Activated CD4-positive, alpha-beta T cell treated with anti-CD3 and anti-CD28 coated beads, Interleukin-2, amount 50 U/mL, for 4 hours (primary cell): ENCODE measurements around the gene SEC22A.

Experiments
- DNase-seq, 2 experiments: peaks; one replicate each; pipeline ENCODE4 v3.0.0-alpha.2; 2020

SEC22A gene

GRCh38 chr3:123290107-123290930, 88.6 kb downstream of the SEC22A start:
- DNase-seq, result no peak

DNA sequence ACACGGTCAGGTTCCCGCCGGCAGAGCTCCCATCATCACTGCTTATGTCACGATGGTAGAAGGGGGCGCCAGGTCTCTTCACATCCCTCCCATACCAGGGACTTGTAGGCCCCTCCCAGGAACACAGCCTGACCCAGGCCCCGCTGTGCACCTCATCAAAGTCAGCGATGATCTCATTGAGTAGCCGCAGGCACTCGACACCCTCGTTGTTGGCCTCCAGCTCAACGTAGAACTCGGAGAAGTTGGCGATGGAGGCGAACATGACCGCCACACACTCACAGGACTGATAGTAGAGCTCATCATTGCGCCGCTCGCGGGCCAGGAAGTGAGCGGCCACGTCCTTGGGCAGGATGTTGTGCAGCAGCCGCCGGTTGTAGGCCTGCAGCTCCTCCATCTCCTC, 89.2 kb downstream of the SEC22A start:
- no peak for DNase-seq

DNA sequence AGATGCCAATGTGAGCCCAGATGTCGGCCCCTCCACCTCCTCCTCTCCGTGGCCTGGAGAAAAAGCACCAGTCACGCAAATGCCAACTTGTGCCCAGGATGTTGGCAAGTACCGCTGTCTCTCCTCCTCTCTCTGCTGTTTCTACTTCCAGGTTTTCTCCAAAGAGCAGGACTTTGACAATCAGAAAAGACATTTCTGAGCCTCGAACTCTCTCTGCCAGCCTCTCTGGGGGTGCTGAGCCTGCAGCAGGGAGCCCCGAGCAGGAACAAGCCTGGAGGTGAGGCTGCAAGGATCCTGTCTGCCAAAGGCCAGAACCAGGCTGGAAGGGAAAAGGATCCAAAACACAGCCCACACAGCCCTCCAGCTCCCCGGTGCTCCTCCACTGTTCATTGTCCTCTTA, 89.7 kb downstream of the SEC22A start:
- DNase-seq, result no peak

DNA sequence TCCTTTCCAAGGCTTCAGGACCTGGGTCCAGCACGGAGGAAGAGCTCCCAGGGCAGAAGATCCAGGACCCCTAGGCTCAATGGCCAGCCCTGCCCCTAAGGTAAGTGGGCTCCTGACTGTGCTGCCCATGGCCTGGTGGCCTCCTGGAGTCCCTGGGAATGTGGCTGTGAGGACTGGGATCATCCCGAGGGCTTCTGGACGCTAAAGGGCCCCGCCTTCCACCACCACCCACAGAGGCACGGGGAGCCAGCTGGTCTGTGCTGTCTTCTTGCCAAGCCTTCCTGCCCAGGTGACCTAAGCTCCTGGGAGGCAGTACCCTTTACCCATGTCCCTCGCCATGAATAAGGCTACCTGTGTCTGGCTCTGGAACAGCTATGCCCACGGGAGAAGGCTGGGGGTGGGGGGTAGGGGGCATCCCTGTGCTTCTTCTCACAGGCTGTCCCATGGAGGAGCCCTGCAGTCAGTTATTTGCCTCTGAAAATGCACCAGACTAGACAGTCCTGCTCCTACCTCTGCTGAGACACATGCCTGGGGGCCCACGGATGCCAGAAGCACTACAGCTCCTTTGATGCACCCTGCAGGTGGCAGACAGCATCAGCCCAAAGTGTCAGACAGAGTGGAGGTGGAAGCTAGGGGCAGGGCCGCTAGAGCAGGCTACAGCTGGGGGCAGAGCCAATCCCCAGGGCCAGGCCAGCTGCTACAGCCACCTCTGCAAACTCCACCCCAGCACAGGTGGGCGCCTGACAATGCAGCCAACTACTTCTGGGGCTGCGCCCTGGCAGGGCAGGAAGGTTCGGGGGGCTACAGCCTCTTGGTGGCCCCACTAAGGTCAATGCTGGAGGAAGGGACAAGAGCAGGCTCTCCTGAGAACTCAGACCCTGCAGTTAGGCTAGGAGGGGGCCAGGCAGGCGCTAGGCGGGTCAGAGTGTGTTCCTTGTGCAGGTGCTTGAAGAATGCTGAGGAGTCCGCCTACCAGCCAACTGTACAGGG, 90.9 kb downstream of the SEC22A start:
- no peak for DNase-seq

DNA sequence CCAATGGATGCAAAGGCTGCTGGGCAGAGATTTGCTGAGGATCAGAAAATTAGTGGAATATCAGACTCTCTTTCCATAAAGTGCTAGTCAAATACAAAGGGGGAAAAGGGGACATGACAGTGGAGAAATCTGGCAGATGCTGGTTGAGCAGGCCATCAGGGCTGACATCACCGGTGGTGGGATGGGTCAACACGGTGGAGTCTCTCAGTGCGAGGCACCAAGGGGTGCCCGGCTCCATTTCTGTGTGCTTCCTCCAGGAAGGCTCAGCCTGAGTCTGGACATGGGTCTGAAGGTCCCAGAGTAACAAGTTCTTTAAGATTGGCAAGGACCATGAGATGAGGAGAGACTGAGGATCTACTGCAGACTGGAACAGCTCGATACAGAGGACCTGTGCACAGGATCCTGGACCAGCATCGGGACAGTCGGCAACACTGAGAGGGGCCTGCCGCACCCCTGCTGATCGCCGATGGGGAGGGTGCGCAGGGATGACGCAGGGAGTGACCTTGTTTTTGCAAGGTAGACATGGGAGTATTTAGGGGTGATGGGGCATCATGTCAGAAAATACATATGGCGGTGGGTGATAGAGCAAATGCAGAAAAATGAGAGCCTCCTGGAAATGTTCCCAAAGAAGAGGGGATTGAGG, 92.7 kb downstream of the SEC22A start:
- no peak for DNase-seq

DNA sequence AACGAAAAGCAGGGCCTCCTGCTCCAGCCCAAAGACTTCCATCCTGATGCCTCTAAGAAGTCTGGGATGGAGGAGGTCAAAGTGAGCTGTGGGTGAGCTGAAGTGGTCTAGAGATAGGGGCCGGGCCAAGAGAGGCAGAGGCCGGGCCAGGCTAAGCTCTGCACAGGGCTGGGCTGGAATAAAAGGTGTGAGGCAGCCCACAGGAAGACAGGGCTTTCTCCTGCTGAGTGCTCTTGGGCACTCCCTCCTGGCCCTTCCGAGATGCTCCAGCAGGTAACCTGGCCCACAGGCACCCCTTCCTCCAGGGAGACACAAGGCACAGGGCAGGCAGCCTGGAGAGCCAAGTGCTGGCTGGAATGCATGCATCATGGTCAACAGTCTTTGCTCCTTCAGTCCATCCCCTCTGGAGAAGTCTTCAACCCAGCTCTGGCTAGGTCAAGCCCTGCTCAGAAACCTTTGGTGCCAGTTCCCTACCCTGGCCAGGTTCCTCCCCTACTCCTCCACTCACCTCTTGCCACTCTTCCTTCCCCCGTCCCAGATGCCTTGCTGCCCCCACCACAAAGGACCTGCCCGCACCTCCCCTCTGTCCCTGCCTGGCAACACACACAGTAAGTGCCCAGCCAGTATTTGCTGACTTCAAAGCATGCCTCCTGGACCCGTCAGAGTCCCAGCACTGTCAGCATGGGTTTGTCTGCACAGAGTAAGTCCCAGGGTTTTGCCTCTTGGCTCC, 93.6 kb downstream of the SEC22A start:
- DNase-seq, result no peak

GRCh38 chr3:123295901-123296250, 94.1 kb downstream of the SEC22A start:
- DNase-seq, result no peak

GRCh38 chr3:123296261-123296660, 94.5 kb downstream of the SEC22A start:
- DNase-seq, result no peak

GRCh38 chr3:123296836-123297626, 95.3 kb downstream of the SEC22A start:
- DNase-seq, result no peak

- DNase-seq, result no peak
Observed at GRCh38 chr3:123297627-123297899, 95.8 kb downstream of the SEC22A start.

GRCh38 chr3:123298903-123299302, 97.2 kb downstream of the SEC22A start:
- DNase-seq, result no peak

- DNase-seq, result no peak
Observed at GRCh38 chr3:123299581-123299980, 97.8 kb downstream of the SEC22A start.

- DNase-seq, result no peak
Observed at GRCh38 chr3:123300056-123300455, 98.3 kb downstream of the SEC22A start.

- no peak for DNase-seq
Observed at GRCh38 chr3:123300583-123300982, 98.8 kb downstream of the SEC22A start.

DNA sequence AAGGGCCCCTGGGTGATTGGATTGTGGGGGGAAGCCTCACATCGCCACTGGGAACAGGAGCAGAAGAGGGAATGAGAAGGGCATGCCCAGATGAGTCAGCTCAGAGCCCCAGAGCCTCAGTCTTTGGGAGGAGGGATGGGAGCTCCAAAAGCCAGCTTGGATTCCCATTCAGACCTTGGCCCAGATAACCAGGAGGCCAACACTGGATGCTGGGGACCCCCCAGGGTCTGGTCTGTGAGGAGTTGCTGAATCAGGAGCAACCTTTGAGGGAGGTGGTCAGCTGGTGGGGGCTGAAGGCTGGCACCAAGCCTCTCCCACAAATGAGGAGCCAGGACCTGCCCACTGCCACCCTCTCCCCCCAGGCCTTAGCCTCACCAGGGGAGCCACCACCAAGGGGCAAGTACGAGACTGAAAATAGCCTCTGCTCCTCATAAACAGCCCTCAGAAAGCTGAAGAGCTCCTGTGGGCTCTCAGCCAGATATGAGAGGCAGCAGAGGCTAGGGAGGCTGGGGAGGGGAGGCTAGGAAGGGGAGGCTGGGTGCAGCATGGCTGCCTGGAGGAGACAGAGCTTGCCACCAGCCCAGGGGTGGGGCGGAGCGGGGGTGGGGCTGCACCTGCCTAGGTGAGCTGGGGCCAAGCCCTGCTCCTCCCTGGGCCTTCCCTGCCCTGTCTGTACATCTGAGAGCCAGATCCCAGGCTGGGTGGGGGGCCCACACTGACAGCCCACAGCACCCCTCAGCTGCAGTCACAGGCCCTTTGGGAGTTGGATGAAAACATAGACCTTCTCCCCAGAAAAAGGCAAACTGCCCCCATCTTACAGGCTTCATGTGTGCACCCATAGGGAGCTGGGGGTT, 99.8 kb downstream of the SEC22A start:
- no peak for DNase-seq

GRCh38 chr3:123302961-123303360, 101.2 kb downstream of the SEC22A start:
- no peak for DNase-seq

- no peak for DNase-seq
Observed at GRCh38 chr3:123303976-123304560, 102.3 kb downstream of the SEC22A start.

GRCh38 chr3:123305192-123305591, 103.4 kb downstream of the SEC22A start:
- DNase-seq, result no peak

DNA sequence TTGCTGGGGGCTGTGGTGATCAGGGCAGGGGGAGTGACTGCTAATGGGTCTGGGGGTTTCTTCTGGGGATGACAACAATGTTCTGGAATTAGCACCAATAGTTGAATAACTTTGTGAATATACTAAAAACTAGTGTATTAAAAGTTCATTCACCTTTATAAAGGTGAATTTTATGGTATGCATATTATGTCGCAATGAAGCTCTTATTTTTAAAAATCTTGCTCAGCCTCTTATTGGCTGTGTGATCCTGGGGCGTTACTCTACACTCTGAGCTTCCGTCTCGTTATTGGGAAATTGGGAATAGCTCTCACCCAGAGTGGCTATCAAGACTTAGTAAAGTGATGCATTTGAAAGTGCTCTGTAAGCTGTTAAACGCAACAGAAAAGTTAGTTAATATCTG, 105.3 kb downstream of the SEC22A start:
- no peak for DNase-seq

- DNase-seq, result no peak
Observed at GRCh38 chr3:123310186-123310585, 108.4 kb downstream of the SEC22A start.

DNA sequence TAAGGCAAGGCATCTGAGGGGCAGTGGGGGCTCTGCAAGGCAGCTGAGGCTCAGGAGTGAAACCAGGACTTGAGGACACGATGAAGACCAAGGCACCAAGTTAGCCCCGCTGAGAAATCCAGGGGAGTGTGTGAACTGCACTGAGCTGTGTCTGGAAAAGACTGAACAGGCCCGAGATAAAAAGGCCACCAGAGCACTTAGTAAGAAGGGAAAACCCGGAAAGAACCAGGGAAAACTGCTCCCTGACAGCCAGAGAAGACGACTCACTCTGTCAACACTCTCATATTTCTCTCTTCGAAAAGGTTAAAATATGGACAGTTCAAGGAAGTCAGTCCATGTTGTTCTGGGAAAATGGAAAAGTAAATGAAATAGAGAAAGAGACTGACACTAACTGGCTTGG, 109.0 kb downstream of the SEC22A start:
- DNase-seq, result no peak
